GM19023 (cell line): ENCODE measurements around the gene SCUBE1.

Experiments used
- ATAC-seq: cut with Tn5 transposase; IDR thresholded peaks from one replicate; pipeline ENCODE4 v1.9.1; 2021; ENCODE audit warnings: mild to moderate bottlenecking, moderate library complexity; ENCODE audit not compliant: unreplicated experiment

The SCUBE1 gene

GRCh38 chr22:43240614-43241013, 102.6 kb downstream of the SCUBE1 start:
- ATAC-seq = no peak

DNA sequence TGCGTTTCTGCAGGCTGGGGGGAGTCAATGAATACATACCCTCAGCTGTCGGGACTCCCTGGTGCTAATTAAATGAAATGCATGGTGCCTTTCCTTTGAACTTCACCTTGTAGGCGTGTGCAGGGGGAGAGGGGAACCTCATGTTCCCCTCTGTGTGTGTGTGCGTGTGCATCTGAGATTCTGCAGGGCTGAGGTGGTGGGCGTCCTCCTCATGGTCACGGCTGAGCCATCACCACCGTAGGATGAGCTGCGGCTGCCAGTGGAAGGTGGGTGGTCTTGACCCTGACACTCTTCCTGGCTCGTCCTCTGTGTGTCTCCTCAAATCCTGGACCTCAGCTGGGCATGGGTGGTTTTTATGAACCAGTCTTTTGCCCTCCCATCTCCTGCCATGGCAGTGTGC, 103.2 kb downstream of the SCUBE1 start:
- ATAC-seq = no peak

DNA sequence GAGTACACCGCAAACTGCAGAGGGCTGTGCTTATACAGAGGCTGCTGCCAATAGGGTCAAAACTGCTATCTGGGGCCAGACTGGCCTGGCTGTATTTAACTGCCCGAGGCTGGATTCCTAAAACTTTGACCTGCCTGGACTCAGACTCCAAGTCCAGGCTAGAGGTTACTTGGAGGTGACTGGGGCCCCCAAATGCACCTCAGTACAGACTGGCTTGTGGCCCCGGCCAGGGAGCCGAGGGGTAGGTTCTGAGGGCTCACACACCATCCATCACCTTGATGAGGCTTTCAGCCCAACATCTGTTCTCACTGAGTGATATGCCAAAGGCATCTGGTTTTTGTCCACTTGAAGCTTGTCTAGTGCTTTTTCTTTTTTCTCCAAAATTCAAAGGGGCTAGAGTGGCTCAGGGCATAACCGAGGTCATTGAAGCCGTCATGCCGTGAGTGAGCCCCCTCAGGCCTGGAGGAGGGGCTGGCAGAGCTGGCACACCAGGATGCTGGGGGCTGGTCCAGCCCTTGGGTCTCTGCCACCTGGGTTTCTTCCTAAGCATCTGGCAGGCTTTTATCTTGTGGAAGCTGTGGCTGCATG, 103.9 kb downstream of the SCUBE1 start:
- ATAC-seq = no peak

GRCh38 chr22:43238526-43239006, 104.6 kb downstream of the SCUBE1 start:
- ATAC-seq = no peak

DNA sequence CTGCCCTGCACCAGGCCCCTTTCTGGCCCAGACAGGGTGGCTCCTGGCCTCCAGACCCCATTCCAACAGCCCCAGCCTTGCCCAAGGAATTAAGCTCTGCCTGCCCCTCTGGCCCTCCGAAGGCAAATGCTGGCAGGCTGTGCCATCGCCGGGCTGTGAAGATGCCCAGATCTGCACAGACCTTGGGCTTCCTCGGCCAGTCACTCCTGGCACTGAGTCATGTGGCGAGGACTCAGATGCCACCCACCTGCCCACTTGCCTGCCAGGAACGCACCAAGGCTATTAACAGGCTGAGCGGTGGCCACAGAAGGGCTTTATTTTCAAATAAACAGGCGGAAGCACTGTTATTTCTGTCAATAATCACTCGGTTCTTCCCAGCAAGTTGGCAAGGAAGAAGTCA, 105.9 kb downstream of the SCUBE1 start:
- ATAC-seq = no peak

DNA sequence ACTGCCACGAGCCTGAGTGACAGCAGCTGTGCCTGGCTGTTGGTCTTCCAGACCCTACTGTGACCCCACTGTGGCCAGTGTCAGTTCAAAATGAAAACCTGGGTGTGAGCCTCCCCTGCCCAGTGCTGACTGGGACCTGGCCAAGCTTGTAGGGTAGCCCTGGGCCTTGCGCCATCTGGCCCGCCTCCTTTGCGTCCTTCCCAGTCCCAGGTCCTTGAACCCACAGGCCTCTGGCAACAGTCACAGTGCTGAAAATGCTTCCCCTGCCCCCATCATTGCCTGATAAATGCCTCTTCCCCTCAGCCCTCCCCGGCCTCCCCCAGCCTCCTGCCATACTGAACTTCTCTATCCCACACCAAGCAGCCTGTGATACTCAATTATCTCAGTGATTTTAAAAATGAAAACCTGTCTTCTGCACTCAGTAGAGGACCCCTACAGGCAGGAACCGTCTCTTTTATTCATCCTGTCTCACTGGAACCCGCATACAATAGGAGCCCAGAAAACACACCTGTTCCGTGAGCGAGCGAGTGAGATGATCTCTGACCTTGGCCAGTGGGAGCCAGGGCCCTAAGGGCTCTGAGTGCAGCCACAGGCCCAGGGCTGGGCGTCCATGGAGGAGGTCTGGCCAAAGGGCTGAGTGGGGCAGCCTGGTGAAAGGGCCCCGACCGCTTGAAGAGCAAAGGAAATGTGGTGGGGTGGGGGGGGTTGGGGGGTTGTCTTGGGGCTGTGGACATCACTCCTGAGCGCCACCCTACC, 106.6 kb downstream of the SCUBE1 start:
- ATAC-seq = no peak

GRCh38 chr22:43235445-43236409, 107.4 kb downstream of the SCUBE1 start:
- ATAC-seq = no peak

GRCh38 chr22:43234264-43234988, 108.7 kb downstream of the SCUBE1 start:
- no peak for ATAC-seq

GRCh38 chr22:43233529-43233928, 109.6 kb downstream of the SCUBE1 start:
- ATAC-seq = no peak

GRCh38 chr22:43232445-43232844, 110.7 kb downstream of the SCUBE1 start:
- ATAC-seq = no peak

GRCh38 chr22:43231724-43232034, 111.5 kb downstream of the SCUBE1 start:
- no peak for ATAC-seq

DNA sequence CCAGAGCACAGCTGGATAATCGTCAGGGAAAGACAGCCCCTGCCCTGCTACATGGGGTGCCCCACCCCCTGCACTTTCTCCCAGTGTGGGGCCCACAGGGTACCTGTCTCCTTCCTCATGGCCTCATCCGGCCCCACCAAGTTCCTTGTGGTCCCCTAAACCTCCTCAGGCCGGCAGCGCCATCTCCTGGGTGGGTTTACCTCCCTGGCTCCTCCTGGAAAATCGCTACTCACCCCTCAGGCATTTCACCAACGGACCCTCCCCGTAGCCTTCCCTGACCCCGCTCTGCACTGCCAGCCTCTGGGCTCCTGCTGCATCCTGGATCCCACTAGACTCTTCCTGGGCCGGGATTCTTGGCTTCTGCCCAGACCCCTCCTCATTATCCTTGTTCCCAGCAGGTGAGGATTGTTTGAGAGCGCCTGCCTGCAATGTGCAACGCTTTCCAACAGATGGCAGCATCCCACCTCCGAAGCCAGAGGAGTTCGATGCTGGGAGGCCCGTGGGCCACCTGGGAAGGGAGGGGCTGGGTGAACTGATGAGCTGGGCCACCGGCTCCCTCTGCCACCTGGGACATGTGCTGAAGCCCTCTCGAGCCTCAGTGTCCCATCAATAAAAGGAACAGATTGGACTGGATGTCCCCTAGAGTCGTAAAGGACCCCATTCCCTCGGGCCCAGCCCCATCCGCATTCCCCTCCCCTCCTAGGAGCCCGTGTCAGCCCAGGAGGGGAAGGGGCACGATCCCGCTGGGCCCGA, 112.0 kb downstream of the SCUBE1 start:
- no peak for ATAC-seq

- no peak for ATAC-seq
These were observed 112.6 kb downstream of the SCUBE1 start for GRCh38 chr22:43230571-43230970.

DNA sequence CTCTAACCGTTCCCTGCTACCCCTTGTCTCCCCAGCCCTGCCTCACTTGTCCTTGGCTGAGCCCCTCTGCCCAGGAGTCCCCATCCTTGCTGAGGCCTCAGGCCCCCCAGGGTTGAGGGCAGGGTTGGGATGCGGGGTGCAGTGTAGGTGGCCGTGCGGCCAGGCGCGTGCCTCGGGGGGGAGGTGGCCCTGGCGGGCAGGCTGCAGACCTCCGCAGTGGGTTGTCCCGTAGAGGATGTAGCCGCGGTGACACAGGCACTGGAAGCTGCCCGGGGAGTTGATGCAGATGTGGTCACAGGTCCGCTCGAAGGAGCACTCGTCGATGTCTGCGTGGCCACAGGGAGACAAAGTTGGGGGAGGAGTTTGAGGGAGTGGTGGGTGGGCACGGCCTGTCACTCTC, 114.3 kb downstream of the SCUBE1 start:
- no peak for ATAC-seq

- ATAC-seq = no peak
These were observed 114.8 kb downstream of the SCUBE1 start for GRCh38 chr22:43228330-43228729.

GRCh38 chr22:43227239-43227630, 115.9 kb downstream of the SCUBE1 start:
- ATAC-seq = no peak

DNA sequence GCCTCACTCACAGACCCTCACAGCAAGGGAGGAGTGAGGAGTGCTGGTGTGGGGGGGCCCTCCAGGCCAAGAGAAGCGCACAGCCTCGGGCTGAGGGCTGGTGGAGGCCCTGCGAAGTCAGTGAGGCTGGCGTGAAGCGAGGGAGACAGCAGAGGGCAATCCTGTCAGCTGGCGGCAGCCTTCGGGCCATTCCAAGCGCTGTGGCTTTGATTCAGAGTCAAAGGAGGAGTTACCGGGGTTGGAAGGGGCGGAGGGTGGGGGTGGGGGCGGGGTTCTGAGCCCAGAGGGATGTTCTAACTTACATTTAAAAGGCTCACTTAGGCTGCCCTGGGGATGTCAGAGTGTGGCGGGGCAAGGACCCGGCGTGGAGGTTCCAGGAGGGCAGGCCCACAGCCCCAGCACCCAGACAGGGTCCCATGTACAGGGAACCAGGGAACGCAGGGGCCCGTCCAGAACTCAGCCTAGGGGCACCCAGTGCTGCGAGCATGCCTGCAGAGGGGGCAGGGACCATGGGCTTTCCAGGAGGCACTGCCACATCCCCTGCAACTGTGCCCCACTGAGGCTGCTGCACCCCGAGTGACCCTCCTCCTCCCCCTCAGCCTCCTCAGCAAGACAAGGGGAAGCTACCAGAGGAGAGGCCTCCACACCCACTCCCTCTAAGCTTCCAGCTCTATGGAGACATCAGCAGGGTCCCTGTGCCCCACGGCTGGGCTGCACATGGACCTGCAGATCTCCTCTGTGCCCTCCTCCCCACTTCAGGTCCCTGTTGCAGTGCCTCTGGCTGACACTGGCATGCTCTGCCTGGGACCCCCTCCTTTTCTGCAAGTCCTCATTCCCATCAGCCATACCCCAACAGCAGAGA, 116.6 kb downstream of the SCUBE1 start:
- ATAC-seq = no peak

GRCh38 chr22:43225609-43226008, 117.6 kb downstream of the SCUBE1 start:
- ATAC-seq = no peak

- no peak for ATAC-seq
These were observed 120.2 kb downstream of the SCUBE1 start for GRCh38 chr22:43222987-43223386.
